MM.1S (cell line): Measurements from ENCODE around the gene PRR35.

Experiments used
- CTCF ChIP-seq: fragments of 300-600 bp; sonication (generic); IDR thresholded peaks from 2 replicates; pipeline ENCODE4 v1.5.1; 2016; ENCODE audit warnings: antibody characterized with exemption, low read length, mixed read lengths
- EZH2 ChIP-seq: fragments of 300-600 bp; sonication (generic); optimal IDR thresholded peaks from 2 replicates; pipeline ENCODE3; 2017; ENCODE audit warnings: low read depth, mild to moderate bottlenecking, antibody characterized with exemption, low read length, mixed read lengths
- EZH2phosphoT487 ChIP-seq: fragments of 300-600 bp; sonication (generic); IDR thresholded peaks from 2 replicates; pipeline ENCODE4 v1.6.1; 2018; ENCODE audit warnings: antibody characterized with exemption, low read length

- TF ChIP-seq CTCF: no peak
- no peak for TF ChIP-seq EZH2phosphoT487
- TF ChIP-seq EZH2: no peak
Observed at GRCh38 chr16:529012-529575, 31.1 kb upstream of the PRR35 start.
